Prostate gland (tissue), 2 donors: ENCODE measurements around the gene ANG. TPM values are rescaled to one million over a fixed set of nuclear protein-coding genes. Genes with fewer than 3 reads are reported as not detected.

Experiments used
- DNase-seq: peaks from one replicate; pipeline ENCODE4 v3.0.0-alpha.2; 2019; ENCODE audit warnings: low spot score
- H3K27ac ChIP-seq, 2 donors: fragments of 200-600 bp; sonication (generic); 2 replicates each; pipeline ENCODE4 v1.5.1; 2017 to 2019
- H3K27me3 ChIP-seq: fragments of 200-600 bp; sonication (generic); replicated peaks from 2 replicates; pipeline ENCODE4 v1.5.1; 2019; ENCODE audit not compliant: insufficient read depth
- H3K36me3 ChIP-seq, 2 donors: fragments of 200-600 bp; sonication (generic); 1 replicate in 1 of 2; 2 replicates in 1 of 2; pipeline versions ENCODE4 v1.5.1 to v1.8.1; 2017 to 2019
- H3K4me1 ChIP-seq: fragments of 200-600 bp; sonication (generic); replicated peaks from 2 replicates; pipeline ENCODE4 v1.5.1; 2019
- H3K4me3 ChIP-seq, 2 donors: fragments of 200-600 bp; sonication (generic); 2 replicates each; pipeline ENCODE4 v1.5.1; 2017 to 2019
- H3K9me3 ChIP-seq: fragments of 200-600 bp; sonication (generic); 2 replicates; pipeline ENCODE4 v1.5.1; 2017
- CTCF ChIP-seq, 4 experiments: fragments of 200-600 bp in 2 of 4; fragments of 450-650 bp in 2 of 4; sonication (generic) in 2 of 4; IDR thresholded peaks; 1 replicate in 3 of 4; 2 replicates in 1 of 4; pipeline ENCODE4 v1.5.1; 2016 to 2019; ENCODE audit warnings: antibody characterized with exemption in 4 of 4, mild to moderate bottlenecking in 2 of 4, moderate library complexity in 2 of 4
- POLR2A ChIP-seq: fragments of 450-650 bp; IDR thresholded peaks from one replicate; pipeline ENCODE4 v1.6.1; 2016; ENCODE audit warnings: antibody characterized with exemption, mild to moderate bottlenecking
- POLR2AphosphoS5 ChIP-seq: sonication (generic); formaldehyde crosslinking; IDR thresholded peaks from one replicate; pipeline ENCODE4 v1.6.1; 2017; ENCODE audit warnings: antibody characterized with exemption
- WGBS: methylation state at CpG from one replicate; pipeline ENCODE4 v1.1.5; 2018; 5-methylcytosine and 5-hydroxymethylcytosine counted together
- intact Hi-C: fragments of 100-400 bp; cut with DNase I; formaldehyde crosslinking; loops from one replicate; pipeline ENCODE4 v1.14.2; 2022
- total RNA-seq, 2 donors: library from RNA; depleted of rRNA; stranded (reverse); fragments of >200 nt; gene quantifications; one replicate each; pipeline ENCODE4 v1.1.0, GENCODE V29; 2016

The ANG gene
- total RNA-seq, 2 donors from 2014 or later, result 58.6 to 78.2 TPM

- DNase-seq, result peak; percentile 60
- H3K4me1 ChIP-seq, result no peaks in the 10 kb centered on the region
- no peak overlapping the region for H3K4me3 ChIP-seq
- no peaks in the 10 kb centered on the region for H3K9me3 ChIP-seq
- 27% methylated on average over 4 of the region's 4 CpGs for WGBS
- intact Hi-C loops, result no loop called here
- no peaks in the 10 kb centered on the region for H3K36me3 ChIP-seq
- H3K27me3 ChIP-seq, result no peaks in the 10 kb centered on the region
- TF ChIP-seq CTCF (IDR thresholded peaks at IDR 0.05) (no peak), POLR2AphosphoS5 (peak; percentile 65), POLR2A (no peak)
- H3K27ac ChIP-seq, result peak overlapping the region; percentile 18 to 50
Measured at GRCh38 chr14:20671597-20672283, 16.8 kb upstream of the ANG start.

GRCh38 chr14:20675669-20676068 is 12.9 kb upstream of the ANG start:
- no peak overlapping the region for H3K4me3 ChIP-seq
- no peaks in the 10 kb centered on the region for H3K4me1 ChIP-seq
- no peak overlapping the region for H3K27ac ChIP-seq
- DNase-seq, result no peak
- no peaks in the 10 kb centered on the region for H3K27me3 ChIP-seq
- no peaks in the 10 kb centered on the region for H3K36me3 ChIP-seq
- 83% methylated on average over 2 of the region's 2 CpGs for WGBS
- H3K9me3 ChIP-seq, result no peaks in the 10 kb centered on the region
- intact Hi-C loops, result no loop called here
- no peak for TF ChIP-seq POLR2AphosphoS5

GRCh38 chr14:20676072-20676471 is 12.5 kb upstream of the ANG start:
- Histone ChIP-seq H3K9me3 (no peaks in the 10 kb centered on the region), H3K36me3 (no peaks in the 10 kb centered on the region), H3K27ac (no peak overlapping the region), H3K27me3 (no peaks in the 10 kb centered on the region), H3K4me1 (no peaks in the 10 kb centered on the region), H3K4me3 (no peak overlapping the region)
- DNase-seq, result no peak
- intact Hi-C loops, result no loop called here
- TF ChIP-seq POLR2A, result no peak
- no peak for TF ChIP-seq POLR2AphosphoS5
- no peak for TF ChIP-seq CTCF (IDR thresholded peaks at IDR 0.05)
- WGBS, result 88% methylated on average over 2 of the region's 2 CpGs

GRCh38 chr14:20679907-20680306 is 8.7 kb upstream of the ANG start:
- 93% methylated on average over 1 of the region's 1 CpG for WGBS
- intact Hi-C loops, result loop anchor here (5.0 kb wide), 3 partner anchors 48 to 422 kb away; partner anchors contain the start of genes PIP4P1 and TMEM253
- Histone ChIP-seq H3K4me3 (no peak overlapping the region), H3K36me3 (no peaks in the 10 kb centered on the region), H3K27ac (no peak overlapping the region), H3K27me3 (no peaks in the 10 kb centered on the region), H3K4me1 (no peaks in the 10 kb centered on the region), H3K9me3 (no peaks in the 10 kb centered on the region)
- TF ChIP-seq POLR2A (no peak), CTCF (IDR thresholded peaks at IDR 0.05) (no peak), POLR2AphosphoS5 (no peak)
- DNase-seq, result no peak

GRCh38 chr14:20680363-20680762 is 8.2 kb upstream of the ANG start:
- Histone ChIP-seq H3K27me3 (no peaks in the 10 kb centered on the region), H3K4me3 (no peak overlapping the region), H3K9me3 (no peaks in the 10 kb centered on the region), H3K36me3 (no peaks in the 10 kb centered on the region), H3K4me1 (no peaks in the 10 kb centered on the region), H3K27ac (peak overlapping the region; percentile 99 to 100)
- intact Hi-C loops, result loop anchor here (5.0 kb wide), 3 partner anchors 48 to 422 kb away; partner anchors contain the start of genes PIP4P1 and TMEM253
- TF ChIP-seq CTCF (IDR thresholded peaks at IDR 0.05) (no peak), POLR2AphosphoS5 (no peak), POLR2A (no peak)
- WGBS, result 77% methylated on average over 8 of the region's 8 CpGs
- no peak for DNase-seq
